ENCODE data around the gene SMAP2. TPM values are rescaled to one million over a fixed set of nuclear protein-coding genes. Genes with fewer than 3 reads are reported as not detected.
"Not testable (repeated sequence)": the region's sequence is repeated elsewhere in the genome, so short reads cannot be mapped to it uniquely, and the experiment has no call there.

SMAP2 gene
- total RNA-seq, 1 donor from 2014 or later = 20.9 TPM

- DNase-seq (ENCODE audit: extremely low spot score, unreplicated experiment) = no peak
- H3K4me3 Mint-ChIP-seq = no peak overlapping the region
- H3K27ac Mint-ChIP-seq = peak overlapping the region; percentile 6
- H3K27me3 Mint-ChIP-seq = no peaks in the 10 kb centered on the region
- H3K4me1 Mint-ChIP-seq (ENCODE audit: unreplicated experiment) = peaks cover 27% of the 10 kb centered on the region
- peaks cover 3% of the 10 kb centered on the region for H3K36me3 Mint-ChIP-seq
- no peak for TF ChIP-seq CTCF (conservative IDR thresholded peaks at IDR 0.05)
- H3K9me3 Mint-ChIP-seq = no peaks in the 10 kb centered on the region
Observed at GRCh38 chr1:40385437-40386358, 12.2 kb downstream of the SMAP2 start.

GRCh38 chr1:40386359-40386723, 12.8 kb downstream of the SMAP2 start:
- Mint-ChIP-seq H3K9me3 (no peaks in the 10 kb centered on the region), H3K36me3 (peaks cover 3% of the 10 kb centered on the region), H3K4me3 (no peak overlapping the region), H3K4me1 (ENCODE audit: unreplicated experiment) (peaks cover 27% of the 10 kb centered on the region), H3K27ac (peak overlapping the region; percentile 6), H3K27me3 (no peaks in the 10 kb centered on the region)
- DNase-seq (ENCODE audit: extremely low spot score, unreplicated experiment) = no peak
- TF ChIP-seq CTCF (conservative IDR thresholded peaks at IDR 0.05) = no peak

GRCh38 chr1:40386796-40387195, 13.3 kb downstream of the SMAP2 start:
- peaks cover 3% of the 10 kb centered on the region for H3K36me3 Mint-ChIP-seq
- H3K9me3 Mint-ChIP-seq = no peaks in the 10 kb centered on the region
- no peak overlapping the region for H3K27ac Mint-ChIP-seq
- no peak for TF ChIP-seq CTCF (conservative IDR thresholded peaks at IDR 0.05)
- peaks cover 31% of the 10 kb centered on the region for H3K4me1 Mint-ChIP-seq (ENCODE audit: unreplicated experiment)
- H3K27me3 Mint-ChIP-seq = no peaks in the 10 kb centered on the region
- no peak overlapping the region for H3K4me3 Mint-ChIP-seq
- no peak for DNase-seq (ENCODE audit: extremely low spot score, unreplicated experiment)

- DNase-seq (ENCODE audit: extremely low spot score, unreplicated experiment); H3K36me3 Mint-ChIP-seq; H3K27me3 Mint-ChIP-seq; H3K4me3 Mint-ChIP-seq; H3K9me3 Mint-ChIP-seq; H3K27ac Mint-ChIP-seq: not testable (repeated sequence)
- H3K4me1 Mint-ChIP-seq (ENCODE audit: unreplicated experiment) = peaks cover 36% of the 10 kb centered on the region
Observed at GRCh38 chr1:40387381-40388306, 14.1 kb downstream of the SMAP2 start.

GRCh38 chr1:40388456-40389321, 15.2 kb downstream of the SMAP2 start:
- H3K4me3 Mint-ChIP-seq; DNase-seq (ENCODE audit: extremely low spot score, unreplicated experiment); H3K27ac Mint-ChIP-seq; H3K36me3 Mint-ChIP-seq; H3K9me3 Mint-ChIP-seq; H3K27me3 Mint-ChIP-seq: not testable (repeated sequence)
- H3K4me1 Mint-ChIP-seq (ENCODE audit: unreplicated experiment) = peaks cover 29% of the 10 kb centered on the region

- Mint-ChIP-seq H3K4me3 (no peak overlapping the region), H3K9me3 (no peaks in the 10 kb centered on the region)
Observed at GRCh38 chr1:40389322-40389803, 15.8 kb downstream of the SMAP2 start.

More at GRCh38 chr1:40389322-40389803, 15.8 kb downstream of the SMAP2 start:
- Mint-ChIP-seq H3K4me1 (ENCODE audit: unreplicated experiment) (peaks cover 25% of the 10 kb centered on the region), H3K27ac (no peak overlapping the region), H3K27me3 (no peaks in the 10 kb centered on the region), H3K36me3 (peaks cover 3% of the 10 kb centered on the region)
- no peak for DNase-seq (ENCODE audit: extremely low spot score, unreplicated experiment)
- TF ChIP-seq CTCF (conservative IDR thresholded peaks at IDR 0.05) = no peak
